ENCODE results near the gene POLR3H.
"Not testable (repeated sequence)": the region's sequence is repeated elsewhere in the genome, so short reads cannot be mapped to it uniquely, and the experiment has no call there.

DNA sequence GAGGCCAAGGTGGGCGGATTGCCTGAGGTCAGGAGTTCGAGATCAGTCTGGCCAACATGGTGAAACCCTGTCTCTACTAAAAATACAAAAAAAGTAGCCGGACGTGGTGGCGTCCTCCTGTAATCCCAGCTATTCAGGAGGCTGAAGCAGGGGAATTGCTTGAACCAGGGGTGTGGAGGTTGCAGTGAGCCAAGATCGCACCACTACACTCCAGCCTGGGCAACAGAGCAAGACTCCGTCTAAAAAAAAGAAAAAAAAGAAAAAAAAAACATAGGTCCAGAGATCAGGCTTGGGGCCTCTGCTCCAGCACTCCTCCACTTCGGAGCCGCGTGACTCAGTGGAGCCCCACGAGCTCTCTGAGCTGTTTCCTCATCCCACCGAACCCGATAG, 14.0 kb upstream of the POLR3H start:
- not testable (repeated sequence) for TF ChIP-seq CTCF, POLR2A (IDR thresholded peaks at IDR 0.05)

Measured in adrenal gland (tissue), 5 donors.